HS-27A (cell line): ENCODE data around the gene ROR2.

Source experiments
- DNase-seq: peaks from one replicate; pipeline ENCODE4 v3.0.0-alpha.2; 2012; ENCODE audit warnings: low read depth, missing footprints

Gene ROR2

GRCh38 chr9:91516081-91516480, 433.9 kb downstream of the ROR2 start:
- DNase-seq, result no peak

GRCh38 chr9:91515074-91515687, 434.8 kb downstream of the ROR2 start:
- no peak for DNase-seq
